ENCODE data around the gene SATB2. TPM values are rescaled to one million over a fixed set of nuclear protein-coding genes. Genes with fewer than 3 reads are reported as not detected.

Gene SATB2
- total RNA-seq (2022; extraction: Qiagen RNA extraction), result 2.7 to 3.2 TPM (median 3.0 TPM) in 5 replicates

DNA sequence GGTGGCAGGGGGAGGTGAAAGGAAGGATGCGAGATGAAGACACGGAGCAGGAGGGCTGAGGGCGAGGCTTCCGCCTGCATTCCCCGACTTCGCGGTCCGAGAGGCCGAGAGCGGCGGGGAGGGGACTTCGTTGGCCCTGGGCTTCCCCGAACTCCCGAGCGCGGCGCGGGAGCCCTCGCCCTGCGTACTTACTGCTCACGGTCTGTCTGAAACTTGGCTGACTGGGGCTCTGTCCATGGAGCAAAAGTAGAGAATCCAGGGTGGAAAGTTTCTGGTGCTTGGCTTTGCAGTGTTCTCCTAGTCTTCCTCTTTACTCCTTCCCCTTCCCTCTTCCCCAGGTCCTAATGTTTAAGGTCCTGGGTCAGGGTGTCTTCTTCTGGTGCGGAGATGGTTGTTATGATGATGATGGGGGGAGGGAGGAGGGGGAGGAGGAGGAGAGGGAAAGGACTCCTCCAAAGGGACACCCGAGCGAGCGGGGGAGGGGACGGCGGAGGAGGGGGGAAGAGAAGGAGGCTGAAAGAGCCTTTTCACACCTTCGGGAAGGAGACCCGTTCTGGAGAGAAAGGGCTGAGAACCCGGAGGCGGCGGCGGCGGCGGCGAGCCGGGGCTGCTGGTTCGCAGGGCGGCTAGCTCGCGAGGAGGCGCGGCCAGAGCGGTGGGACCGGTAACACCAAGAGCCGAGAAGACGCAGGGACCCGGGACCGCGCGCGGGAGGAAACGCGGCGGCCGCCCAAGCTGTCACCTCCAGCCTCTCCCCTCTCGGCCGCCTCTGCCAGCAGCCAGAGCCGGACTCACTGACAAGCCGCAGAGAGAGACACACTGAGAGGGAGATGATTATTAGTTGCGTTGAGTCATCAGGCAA, at the start of gene SATB2:
TSS of gene SATB2 (minus strand) at position 793 of the 862 bp plus-strand sequence. CDS start 1,902 bp downstream, outside the sequence.

